HG03066 (cell line): ENCODE data around the gene CYP39A1.
"Not testable (repeated sequence)": the region's sequence is repeated elsewhere in the genome, so short reads cannot be mapped to it uniquely, and the experiment has no call there.

Experiments
- ATAC-seq: cut with Tn5 transposase; IDR thresholded peaks from one replicate; pipeline ENCODE4 v1.9.1; 2021; ENCODE audit warnings: low read depth; ENCODE audit not compliant: unreplicated experiment

CYP39A1 gene

GRCh38 chr6:46651006-46651405 lies 1.6 kb downstream of the CYP39A1 start:
- ATAC-seq, result no peak

- no peak for ATAC-seq
Observed at GRCh38 chr6:46648869-46649492, 3.6 kb downstream of the CYP39A1 start.

GRCh38 chr6:46648108-46648507 lies 4.5 kb downstream of the CYP39A1 start:
- not testable (repeated sequence) for ATAC-seq

- no peak for ATAC-seq
Observed at GRCh38 chr6:46645265-46645664, 7.4 kb downstream of the CYP39A1 start.

- no peak for ATAC-seq
Observed at GRCh38 chr6:46642928-46643751, 9.5 kb downstream of the CYP39A1 start.

- ATAC-seq, result no peak
Observed at GRCh38 chr6:46638650-46639049, 14.0 kb downstream of the CYP39A1 start.

- no peak for ATAC-seq
Observed at GRCh38 chr6:46637933-46638332, 14.7 kb downstream of the CYP39A1 start.

GRCh38 chr6:46637145-46637544 lies 15.5 kb downstream of the CYP39A1 start:
- no peak for ATAC-seq

GRCh38 chr6:46635462-46635861 lies 17.2 kb downstream of the CYP39A1 start:
- no peak for ATAC-seq

- ATAC-seq, result no peak
Observed at GRCh38 chr6:46632053-46632452, 20.6 kb downstream of the CYP39A1 start.

GRCh38 chr6:46629691-46630090 lies 22.9 kb downstream of the CYP39A1 start:
- ATAC-seq, result no peak

- ATAC-seq, result no peak
Observed at GRCh38 chr6:46628976-46629375, 23.6 kb downstream of the CYP39A1 start.

GRCh38 chr6:46628498-46628897 lies 24.1 kb downstream of the CYP39A1 start:
- ATAC-seq, result no peak

- no peak for ATAC-seq
Observed at GRCh38 chr6:46626976-46627375, 25.6 kb downstream of the CYP39A1 start.

- ATAC-seq, result no peak
Observed at GRCh38 chr6:46626228-46626909, 26.2 kb downstream of the CYP39A1 start.

- no peak for ATAC-seq
Observed at GRCh38 chr6:46618726-46619125, 33.9 kb downstream of the CYP39A1 start.

- no peak for ATAC-seq
Observed at GRCh38 chr6:46612645-46613044, 40.0 kb downstream of the CYP39A1 start.

GRCh38 chr6:46610862-46611553 lies 41.6 kb downstream of the CYP39A1 start:
- no peak for ATAC-seq

GRCh38 chr6:46606338-46606737 lies 46.3 kb downstream of the CYP39A1 start:
- no peak for ATAC-seq

- ATAC-seq, result no peak
Observed at GRCh38 chr6:46605091-46605797, 47.4 kb downstream of the CYP39A1 start.
